ENCODE results near the gene MAB21L4.
"Not testable (repeated sequence)": the region's sequence is repeated elsewhere in the genome, so short reads cannot be mapped to it uniquely, and the experiment has no call there.

The MAB21L4 gene

GRCh38 chr2:240857039-240858008, 38.6 kb downstream of the MAB21L4 start:
- DNase-seq = no peak

- no peak for DNase-seq
Observed at GRCh38 chr2:240856151-240856980, 39.6 kb downstream of the MAB21L4 start.

- DNase-seq = no peak
Observed at GRCh38 chr2:240855670-240856069, 40.3 kb downstream of the MAB21L4 start.

- no peak for DNase-seq
Observed at GRCh38 chr2:240852671-240853314, 43.2 kb downstream of the MAB21L4 start.

- DNase-seq = peak; percentile 80
Observed at GRCh38 chr2:240851078-240851991, 44.6 kb downstream of the MAB21L4 start.

GRCh38 chr2:240850756-240851077, 45.2 kb downstream of the MAB21L4 start:
- DNase-seq = no peak

- no peak for DNase-seq
Observed at GRCh38 chr2:240850026-240850425, 45.9 kb downstream of the MAB21L4 start.

- DNase-seq = no peak
Observed at GRCh38 chr2:240848900-240849680, 46.9 kb downstream of the MAB21L4 start.

GRCh38 chr2:240847817-240848216, 48.1 kb downstream of the MAB21L4 start:
- no peak for DNase-seq

GRCh38 chr2:240846873-240847595, 48.9 kb downstream of the MAB21L4 start:
- DNase-seq = no peak

GRCh38 chr2:240846309-240846708, 49.6 kb downstream of the MAB21L4 start:
- DNase-seq = not testable (repeated sequence)

GRCh38 chr2:240840435-240841060, 55.4 kb downstream of the MAB21L4 start:
- peak; percentile 30 for DNase-seq

GRCh38 chr2:240839152-240840143, 56.5 kb downstream of the MAB21L4 start:
- no peak for DNase-seq

- DNase-seq = no peak
Observed at GRCh38 chr2:240837621-240838020, 58.3 kb downstream of the MAB21L4 start.

- DNase-seq = no peak
Observed at GRCh38 chr2:240836781-240837467, 59.0 kb downstream of the MAB21L4 start.
